ENCODE results near the gene C1QTNF8.

GRCh38 chr16:1095450-1096168 lies 435 bp downstream of the C1QTNF8 start:
- TF ChIP-seq CTCF (tag by site-specific recombination; IDR thresholded peaks at IDR 0.05) (no peak), TRIM28 (IDR thresholded peaks at IDR 0.05; ENCODE audit: borderline replicate concordance, low read length) (no peak), ZNF24 (tag by site-specific recombination; IDR thresholded peaks at IDR 0.05) (no peak), ZNF202 (tag by site-specific recombination; IDR thresholded peaks at IDR 0.05; ENCODE audit: borderline replicate concordance) (no peak), ZNF645 (tag by site-specific recombination; IDR thresholded peaks at IDR 0.05) (no peak), ZNF501 (tag by site-specific recombination; IDR thresholded peaks at IDR 0.05) (no peak), ZNF555 (tag by site-specific recombination; conservative IDR thresholded peaks at IDR 0.05) (no peak), ZNF133 (tag by site-specific recombination; IDR thresholded peaks at IDR 0.05) (no peak)
